Ishikawa (cell line): Measurements from ENCODE around the gene DPY19L2.

ENCODE experiments used
- CEBPB ChIP-seq: IDR thresholded peaks from 2 replicates; pipeline ENCODE4 v1.6.1; 2012
- CREB1 ChIP-seq: IDR thresholded peaks from 2 replicates; pipeline ENCODE4 v1.6.1; 2012; ENCODE audit warnings: low read depth
- EGR1 ChIP-seq: IDR thresholded peaks from 2 replicates; pipeline ENCODE4 v1.6.1; 2012
- EP300 ChIP-seq: IDR thresholded peaks from 2 replicates; pipeline ENCODE4 v1.6.1; 2012; ENCODE audit warnings: borderline replicate concordance
- FOXM1 ChIP-seq: IDR thresholded peaks from 2 replicates; pipeline ENCODE4 v1.6.1; 2012; ENCODE audit warnings: low read depth, borderline replicate concordance
- RAD21 ChIP-seq: IDR thresholded peaks from 2 replicates; pipeline ENCODE4 v1.6.1; 2012; ENCODE audit warnings: low read depth
- TAF1 ChIP-seq: IDR thresholded peaks from 2 replicates; pipeline ENCODE4 v1.6.1; 2012; ENCODE audit warnings: low read depth, mild to moderate bottlenecking
- TCF12 ChIP-seq: IDR thresholded peaks from 2 replicates; pipeline ENCODE4 v1.6.1; 2012; ENCODE audit warnings: low read depth
- TEAD4 ChIP-seq: IDR thresholded peaks from 2 replicates; pipeline ENCODE4 v1.6.1; 2012
- YY1 ChIP-seq: IDR thresholded peaks from 2 replicates; pipeline ENCODE4 v1.6.1; 2012; ENCODE audit warnings: low read depth
- TF ChIP-seq, protein P1 (sequence below): IDR thresholded peaks from 2 replicates; pipeline ENCODE4 v1.6.1; 2012; ENCODE audit warnings: low read depth, mild to moderate bottlenecking
- TF ChIP-seq, protein P2 (sequence below): IDR thresholded peaks from 2 replicates; pipeline ENCODE4 v1.6.1; 2012
- TF ChIP-seq, protein P3 (sequence below): IDR thresholded peaks from 2 replicates; pipeline ENCODE4 v1.6.1; 2012

DNA sequence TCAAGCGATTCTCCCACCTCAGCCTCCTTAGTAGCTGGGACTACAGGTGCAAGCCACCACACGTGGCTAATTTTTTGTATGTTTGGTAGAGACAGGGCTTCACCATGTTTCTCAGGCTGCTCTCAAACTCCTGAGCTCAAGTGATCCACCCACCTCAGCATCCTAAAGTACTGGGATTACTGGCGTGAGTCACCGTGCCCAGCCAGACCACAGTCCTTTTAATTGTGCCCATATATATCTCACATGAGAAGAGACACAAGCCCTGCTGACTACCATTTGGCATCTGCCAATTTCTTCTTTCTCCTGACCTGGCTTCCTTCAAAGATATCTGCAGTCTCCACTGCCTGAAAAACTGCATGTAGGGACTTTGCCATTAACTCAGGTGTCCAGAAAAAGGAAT, 142.5 kb downstream of the DPY19L2 start:
- TF ChIP-seq TEAD4 (no peak), EP300 (no peak), CREB1 (no peak), CEBPB (no peak), RAD21 (no peak), YY1 (no peak), TAF1 (no peak), EGR1 (no peak), FOXM1 (no peak), TCF12 (no peak)
- TF ChIP-seq, protein P1, sequence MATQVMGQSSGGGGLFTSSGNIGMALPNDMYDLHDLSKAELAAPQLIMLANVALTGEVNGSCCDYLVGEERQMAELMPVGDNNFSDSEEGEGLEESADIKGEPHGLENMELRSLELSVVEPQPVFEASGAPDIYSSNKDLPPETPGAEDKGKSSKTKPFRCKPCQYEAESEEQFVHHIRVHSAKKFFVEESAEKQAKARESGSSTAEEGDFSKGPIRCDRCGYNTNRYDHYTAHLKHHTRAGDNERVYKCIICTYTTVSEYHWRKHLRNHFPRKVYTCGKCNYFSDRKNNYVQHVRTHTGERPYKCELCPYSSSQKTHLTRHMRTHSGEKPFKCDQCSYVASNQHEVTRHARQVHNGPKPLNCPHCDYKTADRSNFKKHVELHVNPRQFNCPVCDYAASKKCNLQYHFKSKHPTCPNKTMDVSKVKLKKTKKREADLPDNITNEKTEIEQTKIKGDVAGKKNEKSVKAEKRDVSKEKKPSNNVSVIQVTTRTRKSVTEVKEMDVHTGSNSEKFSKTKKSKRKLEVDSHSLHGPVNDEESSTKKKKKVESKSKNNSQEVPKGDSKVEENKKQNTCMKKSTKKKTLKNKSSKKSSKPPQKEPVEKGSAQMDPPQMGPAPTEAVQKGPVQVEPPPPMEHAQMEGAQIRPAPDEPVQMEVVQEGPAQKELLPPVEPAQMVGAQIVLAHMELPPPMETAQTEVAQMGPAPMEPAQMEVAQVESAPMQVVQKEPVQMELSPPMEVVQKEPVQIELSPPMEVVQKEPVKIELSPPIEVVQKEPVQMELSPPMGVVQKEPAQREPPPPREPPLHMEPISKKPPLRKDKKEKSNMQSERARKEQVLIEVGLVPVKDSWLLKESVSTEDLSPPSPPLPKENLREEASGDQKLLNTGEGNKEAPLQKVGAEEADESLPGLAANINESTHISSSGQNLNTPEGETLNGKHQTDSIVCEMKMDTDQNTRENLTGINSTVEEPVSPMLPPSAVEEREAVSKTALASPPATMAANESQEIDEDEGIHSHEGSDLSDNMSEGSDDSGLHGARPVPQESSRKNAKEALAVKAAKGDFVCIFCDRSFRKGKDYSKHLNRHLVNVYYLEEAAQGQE = no peak
- TF ChIP-seq, protein P2, sequence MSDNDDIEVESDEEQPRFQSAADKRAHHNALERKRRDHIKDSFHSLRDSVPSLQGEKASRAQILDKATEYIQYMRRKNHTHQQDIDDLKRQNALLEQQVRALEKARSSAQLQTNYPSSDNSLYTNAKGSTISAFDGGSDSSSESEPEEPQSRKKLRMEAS = no peak
- TF ChIP-seq, protein P3, sequence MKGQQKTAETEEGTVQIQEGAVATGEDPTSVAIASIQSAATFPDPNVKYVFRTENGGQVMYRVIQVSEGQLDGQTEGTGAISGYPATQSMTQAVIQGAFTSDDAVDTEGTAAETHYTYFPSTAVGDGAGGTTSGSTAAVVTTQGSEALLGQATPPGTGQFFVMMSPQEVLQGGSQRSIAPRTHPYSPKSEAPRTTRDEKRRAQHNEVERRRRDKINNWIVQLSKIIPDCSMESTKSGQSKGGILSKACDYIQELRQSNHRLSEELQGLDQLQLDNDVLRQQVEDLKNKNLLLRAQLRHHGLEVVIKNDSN = no peak
